ENCODE results near the gene GYG2. TPM values are rescaled to one million over a fixed set of nuclear protein-coding genes. Genes with fewer than 3 reads are reported as not detected.
A peak's percentile ranks its signal among the peaks of the same experiment; 100 is the strongest.
"Not testable (repeated sequence)": the region's sequence is repeated elsewhere in the genome, so short reads cannot be mapped to it uniquely, and the experiment has no call there.

GYG2 gene
- total RNA-seq, 4 donors from 2014 or later, result 3.2 to 9.6 (median 5.3) TPM

DNA sequence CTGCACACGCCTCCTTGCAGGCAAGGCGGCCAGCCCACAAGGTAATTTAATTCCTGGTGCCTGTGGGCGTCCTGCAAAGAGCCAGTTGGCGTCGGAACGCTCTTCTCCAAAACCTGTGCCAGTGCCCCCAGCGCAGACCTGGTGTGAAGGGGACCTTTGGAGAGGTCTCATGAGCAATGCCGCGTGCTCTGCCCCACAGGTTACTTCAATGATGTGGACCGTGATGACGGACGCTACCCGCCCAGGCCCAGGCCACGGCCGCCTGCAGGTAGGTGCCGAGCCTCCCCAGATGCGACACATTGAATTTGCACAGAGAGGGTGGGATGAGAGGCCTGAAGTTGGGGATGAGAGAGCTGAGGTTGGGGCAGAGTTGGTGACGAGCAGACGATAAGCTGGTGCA, 34.4 kb upstream of the GYG2 start:
- Histone ChIP-seq H3K27ac (no peak overlapping the region), H3K4me3 (no peak overlapping the region), H3K36me3 (no peaks in the 10 kb centered on the region), H3K4me1 (no peaks in the 10 kb centered on the region), H3K9me3 (no peaks in the 10 kb centered on the region), H3K27me3 (no peaks in the 10 kb centered on the region)
- DNase-seq (ENCODE audit: low spot score in 2 of 2), result peak in 1 of 2 donors; percentile 43
- WGBS, result 94% methylated on average over 19 of the region's 19 CpGs
- no peak for TF ChIP-seq POLR2A (IDR thresholded peaks at IDR 0.05)
- TF ChIP-seq EP300 (IDR thresholded peaks at IDR 0.05), result no peak
- TF ChIP-seq, protein P1, sequence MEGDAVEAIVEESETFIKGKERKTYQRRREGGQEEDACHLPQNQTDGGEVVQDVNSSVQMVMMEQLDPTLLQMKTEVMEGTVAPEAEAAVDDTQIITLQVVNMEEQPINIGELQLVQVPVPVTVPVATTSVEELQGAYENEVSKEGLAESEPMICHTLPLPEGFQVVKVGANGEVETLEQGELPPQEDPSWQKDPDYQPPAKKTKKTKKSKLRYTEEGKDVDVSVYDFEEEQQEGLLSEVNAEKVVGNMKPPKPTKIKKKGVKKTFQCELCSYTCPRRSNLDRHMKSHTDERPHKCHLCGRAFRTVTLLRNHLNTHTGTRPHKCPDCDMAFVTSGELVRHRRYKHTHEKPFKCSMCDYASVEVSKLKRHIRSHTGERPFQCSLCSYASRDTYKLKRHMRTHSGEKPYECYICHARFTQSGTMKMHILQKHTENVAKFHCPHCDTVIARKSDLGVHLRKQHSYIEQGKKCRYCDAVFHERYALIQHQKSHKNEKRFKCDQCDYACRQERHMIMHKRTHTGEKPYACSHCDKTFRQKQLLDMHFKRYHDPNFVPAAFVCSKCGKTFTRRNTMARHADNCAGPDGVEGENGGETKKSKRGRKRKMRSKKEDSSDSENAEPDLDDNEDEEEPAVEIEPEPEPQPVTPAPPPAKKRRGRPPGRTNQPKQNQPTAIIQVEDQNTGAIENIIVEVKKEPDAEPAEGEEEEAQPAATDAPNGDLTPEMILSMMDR (IDR thresholded peaks at IDR 0.05), result no peak
- no peak for TF ChIP-seq POLR2AphosphoS5 (IDR thresholded peaks at IDR 0.05)

DNA sequence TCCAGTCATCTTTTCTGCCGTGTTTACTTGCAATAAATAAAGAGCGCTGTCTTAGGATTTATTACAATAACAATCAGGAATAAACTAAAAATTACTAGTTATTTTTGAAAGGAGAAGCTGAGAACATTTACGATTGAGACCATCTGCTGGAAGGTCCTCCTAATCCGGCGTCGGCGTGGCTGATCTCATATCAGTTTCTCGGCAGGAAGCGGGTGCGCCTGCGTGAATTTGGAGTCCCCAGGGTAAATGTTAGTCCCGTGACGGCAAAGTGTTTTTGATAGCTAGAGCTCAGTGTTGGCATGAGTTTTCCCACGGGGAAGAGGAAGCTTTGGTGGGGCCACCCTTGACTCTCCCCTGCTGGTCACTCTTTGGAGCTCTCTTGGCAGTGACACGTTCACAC, 31.9 kb upstream of the GYG2 start:
- H3K36me3 ChIP-seq, H3K27me3 ChIP-seq, H3K9me3 ChIP-seq, H3K27ac ChIP-seq, H3K4me1 ChIP-seq, H3K4me3 ChIP-seq: not testable (repeated sequence)
- peak in 1 of 2 donors; percentile 27 for DNase-seq (ENCODE audit: low spot score in 2 of 2)
- 79% methylated on average over 15 of the region's 15 CpGs for WGBS

DNA sequence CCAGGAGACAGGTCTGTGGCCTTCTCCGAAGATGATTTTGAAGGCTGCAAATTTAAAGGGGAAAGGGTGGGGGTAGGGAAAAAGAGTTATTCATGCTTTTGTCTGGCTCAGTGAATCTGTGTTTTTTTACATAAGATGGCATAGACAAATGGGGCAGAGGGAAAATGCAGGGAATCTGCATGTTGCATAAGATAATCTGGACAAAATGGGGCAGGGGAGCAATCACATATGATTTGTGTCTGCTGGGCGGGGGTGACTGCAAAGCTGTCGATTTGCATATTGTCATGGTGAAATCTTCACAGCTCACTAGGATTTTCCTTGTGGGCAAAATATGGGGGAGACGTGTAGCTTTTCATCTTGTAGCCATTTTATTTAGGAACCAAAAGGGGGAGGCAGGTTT, 29.4 kb upstream of the GYG2 start:
- TF ChIP-seq, protein P1 (IDR thresholded peaks at IDR 0.05), result no peak
- TF ChIP-seq POLR2AphosphoS5 (IDR thresholded peaks at IDR 0.05), result no peak
- no peak for TF ChIP-seq EP300 (IDR thresholded peaks at IDR 0.05)
- no peak for TF ChIP-seq POLR2A (IDR thresholded peaks at IDR 0.05)
- Histone ChIP-seq H3K9me3 (no peaks in the 10 kb centered on the region), H3K4me1 (no peaks in the 10 kb centered on the region), H3K27ac (no peak overlapping the region), H3K4me3 (no peak overlapping the region), H3K36me3 (no peaks in the 10 kb centered on the region), H3K27me3 (no peaks in the 10 kb centered on the region)
- WGBS, result 56% methylated on average over 4 of the region's 4 CpGs
- DNase-seq (ENCODE audit: low spot score in 2 of 2), result no peak

DNA sequence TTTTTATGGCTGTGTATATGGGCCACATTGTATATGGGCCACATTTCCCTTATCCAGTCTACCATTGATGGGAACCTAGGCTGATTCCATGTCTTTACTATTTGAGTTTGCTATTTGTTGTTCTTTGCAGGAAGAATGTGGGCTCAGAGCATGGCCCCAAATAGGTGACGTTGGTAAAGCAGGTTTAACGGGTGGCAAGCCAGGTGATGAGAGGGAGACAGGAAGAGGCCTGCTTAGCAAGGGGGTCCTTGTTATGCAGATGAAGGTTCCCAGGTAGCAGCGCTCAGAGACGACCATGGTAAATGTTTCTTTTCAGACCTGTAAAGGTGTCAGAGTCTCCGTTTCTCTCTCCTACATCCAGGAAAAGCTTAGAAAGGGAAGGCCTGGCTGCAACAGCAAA, 28.8 kb upstream of the GYG2 start:
- not testable (repeated sequence) for H3K36me3 ChIP-seq, H3K4me1 ChIP-seq, H3K27me3 ChIP-seq, H3K9me3 ChIP-seq, H3K27ac ChIP-seq, H3K4me3 ChIP-seq
- WGBS, result 79% methylated on average over 5 of the region's 5 CpGs
- peak in 1 of 2 donors; percentile 15 for DNase-seq (ENCODE audit: low spot score in 2 of 2)

DNA sequence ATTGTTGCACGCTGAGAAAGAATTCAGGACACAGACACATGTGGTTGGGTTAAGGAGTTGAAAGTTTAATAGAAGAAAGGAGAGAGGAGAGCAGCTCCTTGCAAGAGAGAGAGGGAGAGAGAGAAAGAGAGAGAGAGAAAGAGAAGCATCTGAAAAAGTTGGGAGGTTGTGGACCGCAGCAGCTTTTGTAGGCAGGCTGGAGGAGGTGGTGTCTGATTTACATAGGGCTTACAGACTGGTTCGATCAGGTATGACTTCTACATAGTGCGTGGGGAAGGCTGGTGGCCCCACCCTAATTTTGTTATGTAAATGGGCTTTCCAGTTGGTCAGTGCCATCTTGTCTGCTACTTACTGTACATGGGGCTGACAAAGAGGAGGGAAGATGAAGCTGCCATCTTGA, 27.5 kb upstream of the GYG2 start:
- no peaks in the 10 kb centered on the region for H3K4me1 ChIP-seq
- H3K9me3 ChIP-seq, result no peaks in the 10 kb centered on the region
- H3K36me3 ChIP-seq, result no peaks in the 10 kb centered on the region
- WGBS, result 83% methylated on average over 4 of the region's 4 CpGs
- no peak overlapping the region for H3K4me3 ChIP-seq
- DNase-seq (ENCODE audit: low spot score in 2 of 2), result peak in 1 of 2 donors; percentile 20
- no peak overlapping the region for H3K27ac ChIP-seq
- TF ChIP-seq POLR2A (IDR thresholded peaks at IDR 0.05) (no peak), EP300 (IDR thresholded peaks at IDR 0.05) (no peak), POLR2AphosphoS5 (IDR thresholded peaks at IDR 0.05) (no peak)
- TF ChIP-seq, protein P1 (IDR thresholded peaks at IDR 0.05), result no peak
- no peaks in the 10 kb centered on the region for H3K27me3 ChIP-seq

DNA sequence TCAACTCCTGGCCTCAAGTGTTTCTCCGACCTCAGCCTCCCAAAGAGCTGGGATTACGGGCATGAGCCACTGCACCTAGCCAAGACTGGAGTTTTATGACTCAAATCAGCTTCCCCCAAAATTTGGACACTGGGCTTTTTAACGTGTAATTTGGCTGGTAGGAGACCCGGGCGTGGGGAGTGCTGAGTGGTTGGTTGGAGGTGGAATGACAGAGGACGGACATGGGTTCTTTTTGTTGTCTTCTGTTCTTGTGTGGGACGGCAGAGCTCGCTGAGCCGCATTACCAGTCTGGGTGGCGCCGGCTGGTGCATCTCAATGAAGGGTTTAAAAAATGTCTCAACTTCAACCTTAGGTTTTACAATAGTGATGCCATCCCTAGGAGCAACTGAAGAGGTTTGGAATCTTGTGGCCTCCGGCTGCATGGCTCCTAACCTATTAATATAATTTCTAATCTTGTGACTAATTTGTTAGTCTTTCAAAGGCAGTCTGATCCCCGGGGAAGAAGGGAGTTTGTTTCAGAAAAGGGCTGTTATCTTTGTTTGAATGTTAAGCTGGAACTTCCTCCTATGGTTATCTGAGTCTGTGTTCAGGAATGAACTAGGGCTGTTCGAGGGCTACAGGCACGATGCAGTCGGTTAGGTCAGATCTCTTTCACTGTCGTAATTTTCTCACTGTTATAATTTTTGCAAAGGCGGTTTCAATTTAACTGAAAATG, 26.2 kb upstream of the GYG2 start:
- not testable (repeated sequence) for H3K36me3 ChIP-seq, H3K4me1 ChIP-seq, H3K27ac ChIP-seq, H3K27me3 ChIP-seq, H3K9me3 ChIP-seq, H3K4me3 ChIP-seq
- DNase-seq (ENCODE audit: low spot score in 2 of 2), result peak in 1 of 2 donors; percentile 29
- 49% methylated on average over 18 of the region's 18 CpGs for WGBS

DNA sequence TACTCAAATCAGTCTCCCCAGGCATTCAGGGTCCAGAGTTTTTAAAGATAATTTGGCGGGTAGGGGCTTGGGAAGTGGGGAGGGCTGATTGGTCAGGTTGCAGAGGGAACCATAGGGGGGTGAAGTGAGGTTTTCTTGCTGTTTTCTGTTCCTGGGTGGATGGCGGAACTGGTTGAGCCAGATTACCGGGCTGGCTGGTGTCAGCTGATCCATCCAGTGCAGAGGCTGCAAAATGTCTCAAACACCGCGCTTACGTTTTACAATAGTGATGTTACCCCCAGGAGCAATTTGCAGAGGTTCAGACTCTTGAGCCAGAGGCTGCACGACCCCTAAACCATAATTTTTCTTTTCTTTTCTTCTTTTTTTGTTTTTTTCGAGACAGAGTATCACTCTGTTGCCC, 25.2 kb upstream of the GYG2 start:
- 44% methylated on average over 8 of the region's 8 CpGs for WGBS
- not testable (repeated sequence) for H3K4me3 ChIP-seq, H3K4me1 ChIP-seq, H3K27me3 ChIP-seq, H3K27ac ChIP-seq, H3K9me3 ChIP-seq, H3K36me3 ChIP-seq
- peak in 1 of 2 donors; percentile 3 for DNase-seq (ENCODE audit: low spot score in 2 of 2)

DNA sequence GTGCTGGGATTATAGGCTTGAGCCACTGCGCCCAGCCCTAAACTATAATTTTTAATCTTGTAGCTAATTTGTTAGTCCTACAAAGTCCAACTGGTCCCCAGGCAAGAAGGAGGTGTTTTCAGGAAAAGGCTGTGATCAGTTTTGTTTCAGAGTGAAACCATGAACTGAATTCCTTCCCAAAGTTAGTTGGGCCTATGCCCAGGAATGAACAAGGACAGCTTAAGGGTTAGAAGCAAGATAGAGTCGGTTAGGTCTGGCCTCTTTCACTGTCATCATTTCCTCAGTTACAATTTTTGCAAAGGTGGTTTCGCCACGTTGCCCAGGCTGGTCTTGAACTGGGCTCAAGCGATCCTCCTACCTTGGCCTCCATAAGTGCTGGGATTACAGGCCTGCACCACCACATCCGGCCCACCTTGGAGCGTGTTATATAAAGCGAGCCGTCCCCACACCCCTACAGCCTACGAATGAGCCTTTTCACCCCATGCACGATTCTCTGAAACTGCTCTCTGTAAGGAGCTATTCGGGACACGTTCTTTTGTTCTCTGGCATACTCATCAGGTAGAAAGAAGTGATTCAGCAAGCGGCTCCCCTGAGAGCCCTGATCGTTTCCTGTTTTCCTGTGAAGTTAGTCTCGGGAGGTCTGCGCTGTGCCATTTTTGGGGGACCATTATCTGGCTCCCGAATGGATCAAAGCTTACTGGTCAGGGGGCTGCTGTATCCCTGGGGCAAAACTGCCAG, 24.5 kb upstream of the GYG2 start:
- peak overlapping the region; percentile 29 for H3K27ac ChIP-seq
- H3K27me3 ChIP-seq, H3K9me3 ChIP-seq, H3K4me3 ChIP-seq, H3K4me1 ChIP-seq, H3K36me3 ChIP-seq: not testable (repeated sequence)
- WGBS, result 81% methylated on average over 15 of the region's 18 CpGs
- DNase-seq (ENCODE audit: low spot score in 2 of 2), result peak in 1 of 2 donors; percentile 25

DNA sequence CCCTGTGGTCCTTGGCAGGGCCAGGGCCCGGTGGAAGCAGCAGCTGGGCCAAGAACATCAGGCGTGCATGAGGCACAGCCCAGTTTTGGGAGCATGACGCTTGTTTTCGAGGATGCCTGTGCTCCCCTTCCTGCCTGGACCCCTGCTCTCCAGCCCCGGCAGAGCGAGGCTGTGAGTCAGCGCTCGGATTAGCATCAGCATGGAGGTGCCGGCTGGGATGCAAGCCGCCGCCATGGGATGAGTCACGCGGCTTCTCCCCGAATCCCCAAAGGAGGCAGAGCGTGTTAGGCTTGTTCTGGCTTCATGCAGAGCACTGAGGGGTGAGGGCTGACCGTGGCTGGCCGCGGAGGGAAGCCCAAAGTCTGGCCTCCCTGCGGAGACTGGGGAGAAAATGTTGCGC, 23.9 kb upstream of the GYG2 start:
- H3K4me3 ChIP-seq, H3K27me3 ChIP-seq, H3K4me1 ChIP-seq, H3K9me3 ChIP-seq, H3K36me3 ChIP-seq: not testable (repeated sequence)
- H3K27ac ChIP-seq, result peak overlapping the region; percentile 29
- WGBS, result 68% methylated on average over 7 of the region's 20 CpGs
- peak in 1 of 2 donors; percentile 65 for DNase-seq (ENCODE audit: low spot score in 2 of 2)
